ENCODE measurements around the gene TSPAN15.

GRCh38 chr10:69474742-69475432 lies 23.6 kb downstream of the TSPAN15 start:
- TF ChIP-seq, protein P1, sequence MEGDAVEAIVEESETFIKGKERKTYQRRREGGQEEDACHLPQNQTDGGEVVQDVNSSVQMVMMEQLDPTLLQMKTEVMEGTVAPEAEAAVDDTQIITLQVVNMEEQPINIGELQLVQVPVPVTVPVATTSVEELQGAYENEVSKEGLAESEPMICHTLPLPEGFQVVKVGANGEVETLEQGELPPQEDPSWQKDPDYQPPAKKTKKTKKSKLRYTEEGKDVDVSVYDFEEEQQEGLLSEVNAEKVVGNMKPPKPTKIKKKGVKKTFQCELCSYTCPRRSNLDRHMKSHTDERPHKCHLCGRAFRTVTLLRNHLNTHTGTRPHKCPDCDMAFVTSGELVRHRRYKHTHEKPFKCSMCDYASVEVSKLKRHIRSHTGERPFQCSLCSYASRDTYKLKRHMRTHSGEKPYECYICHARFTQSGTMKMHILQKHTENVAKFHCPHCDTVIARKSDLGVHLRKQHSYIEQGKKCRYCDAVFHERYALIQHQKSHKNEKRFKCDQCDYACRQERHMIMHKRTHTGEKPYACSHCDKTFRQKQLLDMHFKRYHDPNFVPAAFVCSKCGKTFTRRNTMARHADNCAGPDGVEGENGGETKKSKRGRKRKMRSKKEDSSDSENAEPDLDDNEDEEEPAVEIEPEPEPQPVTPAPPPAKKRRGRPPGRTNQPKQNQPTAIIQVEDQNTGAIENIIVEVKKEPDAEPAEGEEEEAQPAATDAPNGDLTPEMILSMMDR (IDR thresholded peaks at IDR 0.05): no peak
- TF ChIP-seq POLR2A (IDR thresholded peaks at IDR 0.05): no peak
